HG03064 (cell line): Measurements from ENCODE around the gene SYNRG.

Source experiments
- ATAC-seq: cut with Tn5 transposase; IDR thresholded peaks from one replicate; pipeline ENCODE4 v1.9.1; 2021; ENCODE audit warnings: low read depth; ENCODE audit not compliant: unreplicated experiment

Gene SYNRG

GRCh38 chr17:37510056-37510455 lies 99.2 kb downstream of the SYNRG start:
- no peak for ATAC-seq

GRCh38 chr17:37507111-37507510 lies 102.1 kb downstream of the SYNRG start:
- ATAC-seq, result no peak

- no peak for ATAC-seq
Observed at GRCh38 chr17:37506678-37507077, 102.5 kb downstream of the SYNRG start.

GRCh38 chr17:37505333-37505732 lies 103.9 kb downstream of the SYNRG start:
- no peak for ATAC-seq

GRCh38 chr17:37503148-37503547 lies 106.1 kb downstream of the SYNRG start:
- ATAC-seq, result no peak

- no peak for ATAC-seq
Observed at GRCh38 chr17:37502009-37502936, 106.9 kb downstream of the SYNRG start.

GRCh38 chr17:37500378-37500777 lies 108.8 kb downstream of the SYNRG start:
- ATAC-seq, result no peak

- no peak for ATAC-seq
Observed at GRCh38 chr17:37494971-37495370, 114.2 kb downstream of the SYNRG start.

GRCh38 chr17:37494401-37494831 lies 114.8 kb downstream of the SYNRG start:
- no peak for ATAC-seq

GRCh38 chr17:37493249-37494027 lies 115.8 kb downstream of the SYNRG start:
- ATAC-seq, result no peak

- ATAC-seq, result no peak
Observed at GRCh38 chr17:37492167-37492566, 117.1 kb downstream of the SYNRG start.

GRCh38 chr17:37490638-37491614 lies 118.3 kb downstream of the SYNRG start:
- no peak for ATAC-seq

- peak; percentile 47 for ATAC-seq
Observed at GRCh38 chr17:37490022-37490587, 119.1 kb downstream of the SYNRG start.

GRCh38 chr17:37489197-37490001 lies 119.8 kb downstream of the SYNRG start, which contains the start of gene DUSP14:
Gene DUSP14, plus strand, starts transcription at chr17:37489891. Its CDS starts 22,382 bp downstream, at chr17:37512273.
- peak; percentile 54 for ATAC-seq

- ATAC-seq, result no peak
Observed at GRCh38 chr17:37488607-37489196, 120.5 kb downstream of the SYNRG start.

GRCh38 chr17:37488009-37488604 lies 121.1 kb downstream of the SYNRG start:
- ATAC-seq, result no peak

- no peak for ATAC-seq
Observed at GRCh38 chr17:37485938-37486570, 123.2 kb downstream of the SYNRG start.
